Measurements from ENCODE around the gene EHD2. TPM values are rescaled to one million over a fixed set of nuclear protein-coding genes. Genes with fewer than 3 reads are reported as not detected.

Gene EHD2
- total and polyA plus RNA-seq, 2 donors from 2014 or later: 19.4 to 105 TPM

GRCh38 chr19:47720669-47721422, 7.6 kb downstream of the EHD2 start:
- no peak for TF ChIP-seq CTCF (IDR thresholded peaks at IDR 0.05; ENCODE audit: borderline replicate concordance, extremely low read depth, insufficient read depth)
- Histone ChIP-seq H3K36me3 (ENCODE audit: control insufficient read depth in 2 of 3, insufficient read depth in 3 of 3, low read length in 3 of 3) (no peaks in the 10 kb centered on the region), H3K27me3 (ENCODE audit: control insufficient read depth, insufficient read depth, low read length) (no peaks in the 10 kb centered on the region), H3K9me3 (ENCODE audit: control insufficient read depth in 2 of 3, insufficient read depth in 1 of 3, low read length in 3 of 3) (no peaks in the 10 kb centered on the region), H3K4me3 (ENCODE audit: low read length in 3 of 3) (no peak overlapping the region), H3K4me1 (ENCODE audit: control insufficient read depth in 2 of 3, insufficient read depth in 2 of 3, low read depth in 1 of 3, low read length in 3 of 3) (peaks cover 0 to 4% (median 0%) of the 10 kb centered on the region in 3 donors), H3K27ac (ENCODE audit: low read depth in 2 of 2, low read length in 2 of 2) (no peak overlapping the region), H3K9ac (ENCODE audit: low read length in 3 of 3) (no peak overlapping the region)
- DNase-seq (no peak), FAIRE-seq (no peak)
- intact Hi-C loops (cut with DNase I): no loop called here

GRCh38 chr19:47723581-47723940, 10.3 kb downstream of the EHD2 start:
- Histone ChIP-seq H3K4me3 (ENCODE audit: low read length in 3 of 3) (no peak overlapping the region), H3K9ac (ENCODE audit: low read length in 3 of 3) (no peak overlapping the region), H3K36me3 (ENCODE audit: control insufficient read depth in 2 of 3, insufficient read depth in 3 of 3, low read length in 3 of 3) (no peaks in the 10 kb centered on the region), H3K27ac (ENCODE audit: low read depth in 2 of 2, low read length in 2 of 2) (no peak overlapping the region), H3K4me1 (ENCODE audit: control insufficient read depth in 2 of 3, insufficient read depth in 2 of 3, low read depth in 1 of 3, low read length in 3 of 3) (peaks cover 0 to 4% (median 0%) of the 10 kb centered on the region in 3 donors), H3K27me3 (ENCODE audit: control insufficient read depth, insufficient read depth, low read length) (no peaks in the 10 kb centered on the region), H3K9me3 (ENCODE audit: control insufficient read depth in 2 of 3, insufficient read depth in 1 of 3, low read length in 3 of 3) (no peaks in the 10 kb centered on the region)
- TF ChIP-seq CTCF (IDR thresholded peaks at IDR 0.05; ENCODE audit: borderline replicate concordance, extremely low read depth, insufficient read depth): no peak
- intact Hi-C loops (cut with DNase I): no loop called here
- FAIRE-seq (no peak), DNase-seq (peak in 3 of 5 donors; percentile 30 to 84 (median 39))

GRCh38 chr19:47725759-47726401, 12.7 kb downstream of the EHD2 start:
- Histone ChIP-seq H3K27me3 (ENCODE audit: control insufficient read depth, insufficient read depth, low read length) (no peaks in the 10 kb centered on the region), H3K36me3 (ENCODE audit: control insufficient read depth in 2 of 3, insufficient read depth in 3 of 3, low read length in 3 of 3) (no peaks in the 10 kb centered on the region), H3K9ac (ENCODE audit: low read length in 3 of 3) (no peak overlapping the region), H3K4me1 (ENCODE audit: control insufficient read depth in 2 of 3, insufficient read depth in 2 of 3, low read depth in 1 of 3, low read length in 3 of 3) (peaks cover 0 to 4% (median 0%) of the 10 kb centered on the region in 3 donors), H3K9me3 (ENCODE audit: control insufficient read depth in 2 of 3, insufficient read depth in 1 of 3, low read length in 3 of 3) (no peaks in the 10 kb centered on the region), H3K4me3 (ENCODE audit: low read length in 3 of 3) (no peak overlapping the region), H3K27ac (ENCODE audit: low read depth in 2 of 2, low read length in 2 of 2) (no peak overlapping the region)
- no peak for TF ChIP-seq CTCF (IDR thresholded peaks at IDR 0.05; ENCODE audit: borderline replicate concordance, extremely low read depth, insufficient read depth)
- intact Hi-C loops (cut with DNase I): no loop called here
- DNase-seq: no peak
- FAIRE-seq: no peak

Data from kidney (tissue), 14 donors.